GM18505 (cell line): Measurements from ENCODE around the gene SHROOM3.

ENCODE experiments used
- ATAC-seq: cut with Tn5 transposase; IDR thresholded peaks from one replicate; pipeline ENCODE4 v1.9.1; 2021; ENCODE audit not compliant: unreplicated experiment
- POLR2A ChIP-seq: IDR thresholded peaks from 4 replicates; pipeline ENCODE4 v1.6.1; 2011; ENCODE audit warnings: borderline replicate concordance; ENCODE audit not compliant: insufficient read depth, insufficient read length; ENCODE audit errors: extremely low read depth

SHROOM3 gene

DNA sequence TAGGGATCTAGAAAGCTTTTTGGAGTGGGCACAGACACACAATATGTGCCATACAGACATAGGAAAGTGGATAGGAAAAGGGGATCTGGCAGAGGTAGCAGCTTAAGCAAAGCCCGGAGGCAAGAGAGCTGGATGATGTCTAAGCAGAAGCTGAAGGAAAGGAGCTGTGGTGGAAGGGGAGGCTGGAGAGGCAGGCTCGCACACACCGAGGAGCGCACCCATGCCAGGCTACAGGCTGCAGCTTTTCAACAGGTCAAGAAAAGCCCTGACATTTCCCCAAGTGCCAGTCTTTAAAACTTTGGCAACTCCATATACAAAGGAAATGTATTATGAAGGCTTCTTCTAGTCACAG lies 395.6 kb downstream of the SHROOM3 start:
- ATAC-seq, result no peak
- TF ChIP-seq POLR2A, result no peak

DNA sequence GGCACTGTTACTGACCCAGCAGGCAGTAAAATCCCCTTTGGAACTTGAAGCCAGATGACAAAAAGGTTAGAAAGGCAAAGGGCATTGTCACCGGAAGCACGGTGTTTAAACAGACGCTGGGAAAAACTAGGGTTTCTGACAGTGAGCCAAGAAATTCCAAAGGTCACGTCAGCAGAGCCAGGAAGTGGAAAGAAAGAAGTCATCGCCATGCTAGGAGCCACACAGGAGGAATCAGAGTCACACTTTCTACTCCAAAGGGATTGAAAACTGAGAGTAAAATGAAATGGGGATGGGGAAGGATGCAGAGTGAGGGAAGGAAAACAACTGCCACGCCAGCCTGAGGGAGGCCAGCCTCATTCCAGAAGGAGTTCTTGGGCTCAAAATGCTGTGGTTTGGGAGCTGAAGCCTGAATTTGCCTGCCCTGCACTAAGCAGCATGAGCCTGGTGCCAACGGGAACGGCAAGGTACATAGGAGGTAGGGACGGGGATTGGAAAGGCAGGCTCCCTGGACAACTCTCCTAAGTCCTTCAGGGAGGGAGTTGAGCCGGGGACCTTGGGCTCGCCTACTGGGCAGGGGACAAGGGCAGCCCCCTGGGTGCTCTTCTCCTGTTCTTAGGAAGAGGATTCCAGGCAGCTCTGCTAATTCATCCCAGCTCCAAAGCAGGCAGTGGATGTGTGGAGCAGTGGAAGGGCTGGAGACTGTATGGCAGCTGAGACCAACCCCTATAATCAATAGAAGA lies 396.1 kb downstream of the SHROOM3 start:
- no peak for ATAC-seq

DNA sequence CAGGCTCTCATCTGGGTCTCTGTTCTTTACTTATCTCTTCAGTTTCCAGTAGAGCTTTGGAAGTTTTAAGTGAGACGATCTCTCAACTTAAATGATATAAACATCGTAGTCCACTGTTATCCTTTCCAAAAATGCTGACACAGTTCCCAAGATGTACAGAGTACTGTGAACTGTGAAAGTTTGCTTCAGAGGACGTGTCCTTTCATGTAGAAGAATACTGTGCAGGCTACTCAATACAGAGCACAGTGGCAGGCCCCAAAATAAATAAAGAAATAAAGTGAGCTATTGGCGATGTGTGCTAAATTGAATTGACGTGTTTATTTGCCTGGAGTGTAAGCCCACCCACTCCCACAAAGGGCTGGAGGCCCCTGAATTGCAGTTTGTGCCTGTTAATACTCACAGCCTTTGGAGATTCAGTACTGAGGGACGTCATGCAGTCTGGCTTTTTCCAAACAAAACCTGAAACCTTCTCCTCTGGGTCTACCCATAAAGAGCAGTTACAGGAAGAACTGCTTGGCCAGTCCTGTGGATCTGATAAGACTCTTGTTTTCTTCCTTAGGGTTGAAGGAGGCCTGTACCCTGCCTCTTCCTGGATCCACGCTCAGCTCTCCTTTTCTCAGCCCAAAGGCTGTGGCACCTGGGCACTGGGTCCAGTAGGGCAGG lies 396.8 kb downstream of the SHROOM3 start:
- ATAC-seq, result no peak
- TF ChIP-seq POLR2A, result no peak

More for the DNA sequence above, 396.1 kb downstream of the SHROOM3 start:
- TF ChIP-seq POLR2A, result no peak
